ENCODE data around the gene CD81.

The CD81 gene

GRCh38 chr11:2408671-2409070, 31.6 kb downstream of the CD81 start:
- DNase-seq = no peak

GRCh38 chr11:2409126-2409525, 32.0 kb downstream of the CD81 start:
- DNase-seq = no peak

- DNase-seq = no peak
Observed at GRCh38 chr11:2409611-2410468, 32.7 kb downstream of the CD81 start.

- no peak for DNase-seq
Observed at GRCh38 chr11:2410616-2411015, 33.5 kb downstream of the CD81 start.

- DNase-seq = no peak
Observed at GRCh38 chr11:2411446-2412305, 34.6 kb downstream of the CD81 start.

- DNase-seq = no peak
Observed at GRCh38 chr11:2412323-2412722, 35.2 kb downstream of the CD81 start.

GRCh38 chr11:2413742-2414579, 36.9 kb downstream of the CD81 start:
- DNase-seq = no peak

- DNase-seq = no peak
Observed at GRCh38 chr11:2414616-2415015, 37.5 kb downstream of the CD81 start.

GRCh38 chr11:2415171-2415570, 38.1 kb downstream of the CD81 start:
- no peak for DNase-seq

GRCh38 chr11:2415601-2416380, 38.7 kb downstream of the CD81 start:
- no peak for DNase-seq

- DNase-seq = no peak
Observed at GRCh38 chr11:2416765-2417164, 39.7 kb downstream of the CD81 start.

GRCh38 chr11:2417856-2418692, 41.0 kb downstream of the CD81 start:
- no peak for DNase-seq

- no peak for DNase-seq
Observed at GRCh38 chr11:2418693-2419360, 41.7 kb downstream of the CD81 start.

GRCh38 chr11:2419638-2420501, 42.8 kb downstream of the CD81 start:
- DNase-seq = peak; percentile 60

GRCh38 chr11:2420502-2421225, 43.6 kb downstream of the CD81 start:
- DNase-seq = peak; percentile 52

GRCh38 chr11:2421226-2421994, 44.3 kb downstream of the CD81 start:
- DNase-seq = no peak

GRCh38 chr11:2421996-2422395, 44.9 kb downstream of the CD81 start:
- DNase-seq = no peak
